ENCODE results near the gene SIN3A.
"Not testable (repeated sequence)": the region's sequence is repeated elsewhere in the genome, so short reads cannot be mapped to it uniquely, and the experiment has no call there.

The SIN3A gene

DNA sequence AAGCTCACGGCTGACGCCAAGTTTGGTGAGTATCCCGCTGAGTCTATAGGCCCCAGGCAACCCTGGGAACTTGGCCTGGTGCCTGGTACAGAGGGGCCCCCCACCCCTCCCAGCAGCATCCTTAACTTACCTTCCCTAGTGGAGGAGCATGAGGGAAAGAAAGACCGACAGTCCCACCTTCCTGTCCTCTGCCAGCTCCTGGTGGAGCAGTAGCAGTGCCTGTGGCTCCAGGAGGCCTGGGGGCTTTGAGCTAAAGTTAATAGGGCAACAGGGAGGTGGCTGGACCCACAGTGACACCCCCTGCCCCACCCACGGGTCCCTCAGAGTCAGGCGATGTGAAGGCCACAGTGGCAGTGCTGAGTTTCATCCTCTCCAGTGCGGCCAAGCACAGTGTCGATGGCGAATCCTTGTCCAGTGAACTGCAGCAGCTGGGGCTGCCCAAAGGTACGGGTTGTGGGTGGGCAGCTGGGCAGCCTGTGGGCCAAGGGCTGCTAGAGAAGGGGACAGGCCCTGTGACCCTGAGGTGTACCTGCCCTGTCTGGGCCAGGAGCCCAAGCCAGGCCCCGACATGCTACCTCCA lies 112.7 kb downstream of the SIN3A start:
- DNase-seq (ENCODE audit: low read depth in 4 of 4, low spot score in 1 of 4) = no peak

DNA sequence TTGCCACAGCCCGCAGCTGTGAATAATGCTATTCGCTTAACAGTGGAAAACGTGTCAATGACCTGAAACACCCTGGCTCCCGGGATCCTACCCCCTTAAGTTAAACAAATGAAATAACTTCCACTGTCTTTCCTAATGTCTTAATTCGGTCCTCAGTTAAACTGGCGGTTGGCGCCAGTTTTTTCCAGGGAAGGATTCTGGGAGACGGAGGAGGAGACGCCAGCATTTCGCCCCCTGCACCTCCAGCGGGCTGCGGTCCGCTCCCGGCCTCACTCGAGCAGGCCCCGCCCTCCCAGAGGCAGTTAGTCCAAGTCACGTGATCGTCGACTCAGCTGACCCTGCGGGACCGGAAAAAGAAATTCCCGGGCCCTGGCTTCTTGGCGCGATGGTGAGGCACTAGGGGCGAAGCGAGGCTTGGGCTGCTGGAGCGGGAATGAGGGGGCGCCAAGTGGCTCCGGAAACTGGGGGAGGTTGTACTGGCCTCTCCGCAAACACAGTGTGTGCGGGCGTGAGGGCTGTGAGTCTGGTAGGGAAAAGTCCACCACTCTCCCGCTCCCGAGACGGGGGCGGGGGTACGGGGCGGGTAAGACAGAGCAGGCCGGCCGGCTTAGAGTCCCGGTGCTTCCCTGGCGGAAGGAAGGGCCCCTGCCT lies 115.7 kb downstream of the SIN3A start, which contains the start of gene COMMD4:
TSS of gene COMMD4 (plus strand) at position 359 of the 651 bp plus-strand sequence. CDS start at position 386, 27 bp downstream.
- peak; percentile 72 to 86 (median 78) for DNase-seq (ENCODE audit: low read depth in 4 of 4, low spot score in 1 of 4)

DNA sequence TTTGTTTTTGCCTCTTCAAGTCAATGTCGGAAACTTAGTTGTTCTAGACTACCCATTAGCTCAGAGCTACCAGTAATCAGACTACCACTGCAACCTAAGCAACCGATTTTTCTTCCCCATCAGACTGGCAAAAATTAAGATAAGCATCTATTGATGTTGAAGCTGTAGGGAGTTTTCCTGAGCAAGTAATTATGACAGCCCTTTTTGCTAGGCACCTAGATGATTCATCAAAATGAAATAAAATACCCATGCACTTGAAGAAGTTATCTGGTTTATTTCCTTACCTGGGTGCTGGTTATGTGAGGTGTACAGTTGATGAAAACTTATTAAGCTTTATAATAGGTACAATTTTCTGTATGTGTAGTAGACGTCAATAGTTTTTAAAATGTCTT lies 116.2 kb downstream of the SIN3A start:
- no peak for DNase-seq (ENCODE audit: low read depth in 4 of 4, low spot score in 1 of 4)

DNA sequence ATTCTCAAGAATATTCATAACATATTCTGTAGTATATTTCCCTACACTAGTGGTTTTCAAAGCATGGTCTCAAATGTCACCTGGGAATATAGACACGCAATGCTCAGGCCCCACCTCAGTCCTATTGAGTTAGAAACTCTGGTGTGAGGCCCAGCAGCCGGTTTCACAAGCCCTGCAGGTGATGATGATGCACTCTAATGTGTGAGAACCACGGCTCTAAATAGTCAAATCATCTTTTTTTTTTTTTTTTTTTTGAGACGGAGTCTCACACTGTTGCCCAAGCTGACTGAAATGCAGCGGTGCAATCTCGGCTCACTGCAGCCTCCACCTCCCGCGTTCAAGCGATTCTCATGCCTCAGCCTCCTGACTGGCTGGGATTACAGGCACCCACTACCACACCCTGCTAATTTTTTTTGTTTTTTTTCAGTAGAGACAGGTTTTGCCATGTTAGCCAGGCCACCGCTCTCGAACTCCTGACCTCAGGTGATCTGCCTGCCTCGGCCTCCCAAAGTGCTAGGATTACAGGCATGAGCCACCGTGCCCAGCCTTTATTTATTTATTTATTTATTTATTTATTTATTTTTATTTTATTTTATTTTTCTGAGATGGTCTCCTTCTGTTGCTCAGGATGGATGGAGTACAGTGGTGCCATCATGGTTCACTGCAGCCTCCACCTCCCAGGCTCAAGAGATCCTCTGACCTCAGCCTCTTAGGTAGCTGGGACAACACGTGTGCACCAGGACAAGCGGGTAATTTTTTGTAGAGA lies 117.7 kb downstream of the SIN3A start:
- not testable (repeated sequence) for DNase-seq (ENCODE audit: low read depth in 4 of 4, low spot score in 1 of 4)

DNA sequence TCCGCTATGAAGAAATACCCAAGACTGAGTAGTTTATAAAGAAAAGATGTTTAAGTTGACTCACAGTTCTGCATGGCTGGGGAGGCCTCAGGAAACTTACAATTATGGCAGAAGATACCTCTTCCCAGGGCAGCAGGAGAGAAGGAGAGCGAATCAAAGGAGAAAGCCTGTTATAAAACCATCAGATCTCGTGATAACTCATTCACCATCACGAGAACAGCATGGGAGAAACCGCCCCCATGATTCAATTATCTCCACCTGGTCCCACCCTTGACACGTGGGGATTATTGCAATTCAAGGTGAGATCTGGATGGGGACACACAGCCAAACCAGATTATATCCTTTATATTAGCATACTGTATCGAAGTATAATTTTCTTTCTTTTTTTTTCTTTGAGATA lies 119.4 kb downstream of the SIN3A start:
- not testable (repeated sequence) for DNase-seq (ENCODE audit: low read depth in 4 of 4, low spot score in 1 of 4)

DNA sequence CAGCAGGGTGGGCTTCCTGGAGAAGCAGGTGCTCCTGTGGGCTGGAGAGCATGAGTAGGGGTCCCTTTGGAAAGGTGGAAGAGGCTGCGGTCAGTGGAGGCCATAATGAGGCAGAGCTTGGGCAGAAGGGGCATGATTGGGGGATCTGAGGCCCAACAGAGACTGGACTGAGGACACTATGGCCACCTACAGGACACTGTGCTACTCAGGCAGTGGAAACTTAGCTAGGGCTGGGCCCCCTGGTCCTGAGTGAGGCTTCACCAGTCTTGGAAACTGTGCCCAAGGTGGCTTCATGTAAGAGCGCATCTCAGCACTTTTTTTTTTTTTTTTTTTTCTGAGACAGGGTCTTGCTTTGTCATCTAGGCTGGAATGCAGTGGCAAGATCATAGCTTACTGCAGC lies 121.9 kb downstream of the SIN3A start:
- no peak for DNase-seq (ENCODE audit: low read depth in 4 of 4, low spot score in 1 of 4)

DNA sequence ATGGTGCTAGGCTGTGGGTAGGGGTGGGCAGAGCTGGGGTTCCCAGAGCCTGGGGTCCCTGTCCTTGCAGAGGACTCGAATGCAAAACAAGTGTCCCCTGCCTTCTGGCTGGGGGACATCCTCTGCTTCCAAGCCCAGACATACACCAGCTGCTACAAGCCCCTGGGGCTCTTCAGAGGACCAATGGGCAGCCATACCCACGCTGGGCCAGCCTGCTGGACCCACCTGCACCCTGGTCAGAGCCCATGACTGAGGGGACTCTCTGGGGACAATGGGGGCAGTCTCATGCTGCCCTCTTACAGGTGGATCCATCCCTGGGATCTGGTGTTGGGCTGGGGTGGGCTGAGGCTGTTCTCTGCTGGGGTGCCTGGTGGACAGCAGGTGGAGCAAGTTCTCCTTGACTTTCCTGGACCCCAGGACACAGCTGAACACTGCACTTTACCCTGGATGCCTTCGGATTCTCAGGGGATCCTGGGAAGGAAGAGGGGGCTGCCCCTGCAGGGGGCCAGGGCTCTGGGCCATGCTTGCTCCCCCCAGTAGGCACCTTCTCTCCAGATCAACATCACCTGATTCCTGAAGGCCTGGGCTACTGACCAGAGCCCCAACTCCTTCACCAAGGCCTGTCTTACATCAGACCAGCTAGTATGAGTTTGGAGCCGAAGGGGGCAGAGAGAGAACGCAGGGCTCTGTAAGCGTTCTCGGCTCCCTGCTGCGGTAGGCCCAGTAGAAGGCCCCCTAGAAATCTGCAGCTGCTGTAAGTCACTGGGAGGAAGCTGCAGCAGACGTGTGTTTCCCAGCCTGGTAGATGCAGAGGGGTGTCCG lies 122.8 kb downstream of the SIN3A start:
- no peak for DNase-seq (ENCODE audit: low read depth in 4 of 4, low spot score in 1 of 4)

DNA sequence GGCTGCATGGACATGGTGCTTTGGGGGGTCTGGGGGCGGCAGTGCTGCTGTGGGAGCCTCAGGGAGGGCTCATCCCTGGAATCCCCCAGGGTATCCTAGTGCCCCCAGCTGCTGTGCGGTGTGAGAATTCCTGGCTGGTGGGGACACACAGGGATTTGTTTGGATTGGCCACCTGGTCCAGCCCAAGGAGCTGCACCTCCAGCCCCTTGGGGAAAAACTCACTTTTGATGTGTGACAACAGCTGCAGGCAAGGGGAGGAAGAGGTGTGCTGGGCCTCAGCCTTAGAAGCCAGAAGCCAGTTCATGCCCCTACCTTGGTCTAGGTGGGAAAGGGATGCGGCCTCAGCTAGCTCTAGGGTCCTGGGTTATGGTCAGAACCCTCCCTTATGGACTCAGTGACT lies 124.0 kb downstream of the SIN3A start:
- no peak for DNase-seq (ENCODE audit: low read depth in 4 of 4, low spot score in 1 of 4)

DNA sequence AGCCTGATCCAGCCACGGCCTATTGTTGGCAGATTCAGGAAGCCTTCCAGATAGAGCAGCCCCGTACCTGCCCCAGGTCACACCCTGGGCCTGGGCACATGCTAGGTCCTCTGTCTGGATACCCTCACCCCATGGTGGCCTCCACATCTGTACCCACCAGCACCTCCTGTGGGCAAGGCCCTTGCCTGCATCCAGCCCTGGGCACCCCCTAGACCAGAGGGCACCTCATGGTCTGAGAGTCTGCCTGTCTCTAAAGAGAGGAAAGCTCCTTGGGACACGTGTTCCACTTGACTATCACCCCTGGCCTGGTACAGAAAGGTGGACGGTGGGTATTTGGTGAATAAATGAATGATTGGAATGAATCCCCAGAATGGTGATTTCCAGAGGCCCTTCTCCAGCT lies 124.5 kb downstream of the SIN3A start:
- no peak for DNase-seq (ENCODE audit: low read depth in 4 of 4, low spot score in 1 of 4)

DNA sequence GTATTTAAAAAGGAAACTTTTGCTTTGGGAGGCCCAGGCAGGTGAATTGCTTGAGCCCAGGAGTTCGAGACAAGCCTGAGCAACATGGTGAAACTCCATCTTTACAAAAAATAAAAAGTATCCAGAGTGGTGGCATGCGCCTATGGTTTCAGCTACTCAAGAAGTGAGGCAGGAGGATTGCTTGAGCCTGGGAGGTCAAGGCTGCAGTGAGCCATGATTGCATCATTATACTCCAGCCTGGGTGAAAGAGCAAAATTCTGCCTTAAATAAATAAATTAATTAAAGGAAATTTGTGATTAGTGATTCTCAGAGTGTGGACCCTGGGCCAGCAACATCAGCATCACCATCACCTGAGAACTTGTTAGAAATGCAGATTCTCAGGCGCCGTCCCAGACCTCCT lies 125.6 kb downstream of the SIN3A start:
- DNase-seq (ENCODE audit: low read depth in 4 of 4, low spot score in 1 of 4) = no peak

DNA sequence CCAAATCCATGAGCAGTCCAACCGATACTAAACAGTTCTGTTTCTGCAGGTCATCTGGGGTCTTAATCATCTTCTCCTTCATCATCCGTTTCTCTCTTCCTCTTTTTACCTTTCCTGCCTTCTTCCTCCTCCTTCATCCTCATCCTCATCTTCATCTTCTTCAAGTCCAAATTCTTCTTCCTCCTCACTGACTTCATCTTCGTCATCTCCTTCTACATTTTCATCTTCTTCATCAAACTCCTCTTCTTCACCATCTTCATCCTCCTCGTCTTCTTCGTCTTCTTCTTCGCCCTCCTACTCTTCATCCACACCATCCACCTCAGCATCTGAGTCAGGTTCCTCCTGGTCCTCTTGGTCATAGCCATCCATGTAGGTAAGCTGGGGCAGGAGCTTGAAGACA lies 129.8 kb downstream of the SIN3A start:
- DNase-seq (ENCODE audit: low read depth in 4 of 4, low spot score in 1 of 4) = no peak
